Kidney epithelial cell (primary cell): ENCODE measurements around the gene MMP2. TPM values are rescaled to one million over a fixed set of nuclear protein-coding genes. Genes with fewer than 3 reads are reported as not detected.

Experiments used
- DNase-seq: peaks from one replicate; pipeline ENCODE4 v3.0.0-alpha.2; 2010; ENCODE audit warnings: low read depth
- H3K27me3 ChIP-seq: 2 replicates; pipeline ENCODE4 v1.6.0; 2011; ENCODE audit warnings: low read length; ENCODE audit not compliant: control insufficient read depth, insufficient read depth
- H3K36me3 ChIP-seq: 2 replicates; pipeline ENCODE4 v1.5.1; 2011; ENCODE audit warnings: low read length; ENCODE audit not compliant: control insufficient read depth, insufficient read depth
- H3K4me3 ChIP-seq: 2 replicates; pipeline ENCODE4 v1.5.1; 2011; ENCODE audit warnings: low read depth, mild to moderate bottlenecking, control low read depth, low read length
- total RNA-seq: library from RNA; depleted of rRNA; stranded (reverse); fragments of >200 nt; gene quantifications from 2 replicates; pipeline ENCODE4 v1.2.3, GENCODE V29; 2015
- TF ChIP-seq, protein P1 (sequence below): IDR thresholded peaks from 2 replicates; pipeline ENCODE4 v1.5.1; 2011; ENCODE audit warnings: mild to moderate bottlenecking, moderate library complexity, low read length, control low read depth, inconsistent platforms; ENCODE audit not compliant: insufficient read depth, poor library complexity, severe bottlenecking

The MMP2 gene
- total RNA-seq, 1 donor from 2014 or later: 188 TPM

DNA sequence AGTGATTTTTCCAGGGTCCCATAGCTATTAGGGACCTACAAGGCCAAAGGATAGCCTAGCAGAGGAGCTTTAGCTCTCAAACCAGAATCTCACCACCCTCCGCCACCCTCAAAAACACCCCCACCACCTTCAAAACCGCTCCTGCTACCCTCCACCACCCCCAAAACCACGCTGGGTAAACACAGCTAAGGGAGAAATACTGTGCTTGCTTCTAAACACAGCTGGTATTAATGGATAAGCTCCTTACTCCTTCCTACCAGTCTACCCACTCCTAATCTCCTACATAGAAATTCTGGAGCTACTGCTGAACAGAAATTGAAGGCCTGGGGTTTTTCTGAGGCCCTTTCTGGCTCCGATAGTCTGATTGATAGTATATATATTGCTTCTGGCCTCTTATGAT lies 27.7 kb downstream of the MMP2 start:
- Histone ChIP-seq H3K36me3 (no peaks in the 10 kb centered on the region), H3K4me3 (no peak overlapping the region), H3K27me3 (no peaks in the 10 kb centered on the region)
- no peak for DNase-seq
- TF ChIP-seq, protein P1, sequence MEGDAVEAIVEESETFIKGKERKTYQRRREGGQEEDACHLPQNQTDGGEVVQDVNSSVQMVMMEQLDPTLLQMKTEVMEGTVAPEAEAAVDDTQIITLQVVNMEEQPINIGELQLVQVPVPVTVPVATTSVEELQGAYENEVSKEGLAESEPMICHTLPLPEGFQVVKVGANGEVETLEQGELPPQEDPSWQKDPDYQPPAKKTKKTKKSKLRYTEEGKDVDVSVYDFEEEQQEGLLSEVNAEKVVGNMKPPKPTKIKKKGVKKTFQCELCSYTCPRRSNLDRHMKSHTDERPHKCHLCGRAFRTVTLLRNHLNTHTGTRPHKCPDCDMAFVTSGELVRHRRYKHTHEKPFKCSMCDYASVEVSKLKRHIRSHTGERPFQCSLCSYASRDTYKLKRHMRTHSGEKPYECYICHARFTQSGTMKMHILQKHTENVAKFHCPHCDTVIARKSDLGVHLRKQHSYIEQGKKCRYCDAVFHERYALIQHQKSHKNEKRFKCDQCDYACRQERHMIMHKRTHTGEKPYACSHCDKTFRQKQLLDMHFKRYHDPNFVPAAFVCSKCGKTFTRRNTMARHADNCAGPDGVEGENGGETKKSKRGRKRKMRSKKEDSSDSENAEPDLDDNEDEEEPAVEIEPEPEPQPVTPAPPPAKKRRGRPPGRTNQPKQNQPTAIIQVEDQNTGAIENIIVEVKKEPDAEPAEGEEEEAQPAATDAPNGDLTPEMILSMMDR: no peak

DNA sequence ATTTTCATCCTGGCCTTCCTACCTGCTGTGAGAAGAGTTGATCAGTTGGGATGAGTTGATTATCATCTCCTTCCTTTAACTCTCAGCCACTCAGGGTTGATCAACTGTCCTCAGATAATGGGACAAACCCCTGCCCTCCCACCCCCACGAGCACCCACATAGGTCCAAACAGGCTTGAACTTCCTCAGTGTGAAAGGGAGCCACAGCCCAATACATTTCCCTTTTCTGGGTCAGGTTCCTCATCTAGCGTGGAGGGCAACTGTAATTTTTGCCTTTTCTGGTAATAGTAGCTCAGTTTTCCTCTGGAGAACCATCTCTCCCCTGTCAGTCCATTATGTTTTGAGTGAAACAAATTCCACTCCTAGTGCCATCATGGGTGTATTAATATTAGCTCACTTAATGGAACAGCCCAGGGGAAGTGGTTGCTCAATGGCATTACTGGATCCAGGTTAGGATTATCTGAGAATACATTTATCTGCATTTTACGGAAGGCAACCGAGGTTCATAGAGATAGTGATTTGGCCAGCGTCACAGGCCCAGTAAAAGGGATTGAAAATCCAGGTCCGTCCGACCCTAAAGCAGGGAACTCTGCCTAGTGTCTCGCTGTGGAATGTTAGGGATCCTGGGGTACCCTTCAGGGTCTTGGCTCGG lies 29.4 kb downstream of the MMP2 start:
- Histone ChIP-seq H3K36me3 (no peaks in the 10 kb centered on the region), H3K27me3 (no peaks in the 10 kb centered on the region), H3K4me3 (no peak overlapping the region)
- TF ChIP-seq, protein P1: no peak
- no peak for DNase-seq

DNA sequence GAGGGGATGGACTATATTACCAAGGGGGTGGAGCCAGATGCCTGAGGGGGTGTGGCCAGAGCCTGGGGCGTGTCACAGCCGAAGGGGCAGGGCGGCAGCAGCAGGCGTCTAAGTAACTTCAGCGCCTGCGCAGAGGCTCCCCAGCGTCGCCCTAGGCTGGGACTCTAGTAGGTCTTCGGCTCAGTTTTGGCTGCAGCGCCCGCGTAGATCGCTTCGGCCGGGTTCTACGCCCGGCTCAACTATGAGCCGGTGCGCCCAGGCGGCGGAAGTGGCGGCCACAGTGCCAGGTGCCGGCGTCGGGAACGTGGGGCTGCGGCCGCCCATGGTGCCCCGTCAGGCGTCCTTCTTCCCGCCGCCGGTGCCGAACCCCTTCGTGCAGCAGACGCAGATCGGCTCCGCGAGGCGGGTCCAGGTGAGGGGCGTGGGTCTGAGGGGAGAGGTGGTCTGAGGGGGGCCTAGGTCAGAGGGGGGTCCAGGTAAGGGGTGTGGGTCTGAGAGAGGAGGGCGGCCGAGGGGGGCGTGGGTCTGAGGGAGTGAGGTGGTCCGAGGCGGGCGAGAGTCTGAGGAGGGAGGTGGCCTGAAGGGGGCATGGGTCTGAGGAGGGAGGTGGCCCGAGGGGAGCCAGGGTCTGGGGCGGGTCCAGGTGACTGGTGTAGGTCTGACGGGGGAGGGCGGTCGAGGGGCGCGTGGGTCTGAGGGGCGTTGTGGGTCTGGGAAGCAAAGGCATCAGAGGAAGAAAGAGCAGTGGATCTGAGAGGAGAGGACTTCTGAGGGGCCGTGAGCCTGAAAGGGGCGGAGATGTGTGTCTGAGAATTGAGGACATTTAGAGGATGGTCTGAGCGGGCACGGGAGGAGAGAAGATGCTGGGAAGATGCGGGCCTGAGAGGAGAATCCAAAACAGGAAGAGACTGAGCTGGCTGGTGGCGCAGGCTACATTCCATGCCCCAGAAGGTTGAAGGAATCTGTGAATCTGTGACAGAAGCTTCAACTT lies 30.2 kb downstream of the MMP2 start, which contains the start of gene LPCAT2:
LPCAT2 (plus strand) TSS at position 132 of the 991 bp plus-strand sequence; CDS start at position 242, 110 bp downstream.
- Histone ChIP-seq H3K36me3 (no peaks in the 10 kb centered on the region), H3K4me3 (peak within 1 kb of the TSS; percentile 63), H3K27me3 (no peaks in the 10 kb centered on the region)
- TF ChIP-seq, protein P1: no peak
- DNase-seq: peak; percentile 52

DNA sequence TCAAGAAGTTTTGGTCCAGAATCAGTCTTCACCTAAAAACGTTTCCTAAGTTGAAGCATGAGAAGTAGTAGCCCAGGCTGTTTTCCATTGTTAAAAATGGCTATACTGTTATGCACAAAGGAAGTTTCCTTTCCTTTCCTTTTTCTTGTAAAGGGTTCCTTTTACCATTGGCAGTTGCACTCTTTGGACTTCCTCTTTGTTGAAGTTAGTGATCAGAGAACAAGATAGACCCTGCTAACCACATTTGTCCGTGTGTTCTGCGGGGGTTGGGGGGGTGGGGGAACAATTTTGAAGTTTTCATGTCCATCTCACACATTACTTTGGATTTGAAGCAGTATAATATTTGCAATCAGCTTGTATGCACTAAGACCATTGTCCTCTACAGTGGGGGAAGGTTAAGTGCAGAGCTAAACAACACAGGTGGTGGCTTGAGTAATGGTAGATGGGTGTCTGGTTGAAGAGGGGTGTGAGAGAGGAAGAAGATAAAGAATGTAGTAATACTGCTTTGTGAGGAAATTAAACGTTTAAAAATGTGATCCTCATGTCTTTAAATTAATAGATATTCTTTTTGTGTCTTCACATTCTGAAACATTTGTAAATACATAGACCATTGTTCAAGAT lies 31.3 kb downstream of the MMP2 start:
- DNase-seq: no peak
- no peaks in the 10 kb centered on the region for H3K36me3 ChIP-seq
- TF ChIP-seq, protein P1: no peak
- no peak overlapping the region for H3K4me3 ChIP-seq
- H3K27me3 ChIP-seq: no peaks in the 10 kb centered on the region

DNA sequence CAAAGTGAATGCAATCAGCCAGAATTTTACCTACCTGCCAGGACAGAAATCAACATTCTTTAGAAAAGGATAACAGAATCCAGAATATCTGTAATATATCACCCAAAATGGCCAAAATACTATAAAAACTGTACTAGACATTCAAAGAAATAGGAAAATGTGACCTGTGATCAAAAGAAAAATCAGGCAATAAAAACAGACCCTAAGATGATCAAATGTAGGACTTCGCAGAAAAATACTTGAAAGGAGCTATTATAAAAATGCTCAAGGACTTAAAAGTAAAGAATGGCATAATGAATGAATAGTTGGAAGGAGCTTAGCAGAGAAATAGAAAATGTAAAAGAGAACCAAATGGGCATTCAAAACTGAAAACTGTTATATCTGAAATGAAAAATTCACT lies 33.9 kb downstream of the MMP2 start:
- Histone ChIP-seq H3K36me3 (no peaks in the 10 kb centered on the region), H3K27me3 (no peaks in the 10 kb centered on the region), H3K4me3 (no peak overlapping the region)
- DNase-seq: no peak
- TF ChIP-seq, protein P1: no peak
